Measurements from ENCODE around the gene ZNF23.

DNA sequence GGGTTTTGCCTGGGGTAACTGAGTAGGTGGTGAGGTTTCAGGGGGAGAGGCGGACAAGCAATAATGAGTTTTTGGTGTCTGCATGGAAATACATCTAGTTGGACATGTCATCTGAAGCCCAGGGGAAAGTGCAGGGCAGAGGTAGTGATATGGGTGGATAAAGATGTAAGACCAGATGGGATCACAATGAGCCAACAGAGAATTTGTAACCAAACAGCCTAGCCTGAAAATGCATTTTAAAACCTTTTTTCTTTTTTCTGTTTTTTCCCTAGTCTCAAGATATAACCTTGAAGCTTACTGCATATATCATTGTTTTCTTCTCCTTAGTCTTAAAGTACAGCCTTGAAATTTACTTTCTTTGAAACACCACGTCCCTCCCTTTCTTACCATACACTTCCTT is 30.7 kb upstream of the ZNF23 start:
- TF ChIP-seq POLR2A (IDR thresholded peaks at IDR 0.05), result no peak
- TF ChIP-seq, protein P1, sequence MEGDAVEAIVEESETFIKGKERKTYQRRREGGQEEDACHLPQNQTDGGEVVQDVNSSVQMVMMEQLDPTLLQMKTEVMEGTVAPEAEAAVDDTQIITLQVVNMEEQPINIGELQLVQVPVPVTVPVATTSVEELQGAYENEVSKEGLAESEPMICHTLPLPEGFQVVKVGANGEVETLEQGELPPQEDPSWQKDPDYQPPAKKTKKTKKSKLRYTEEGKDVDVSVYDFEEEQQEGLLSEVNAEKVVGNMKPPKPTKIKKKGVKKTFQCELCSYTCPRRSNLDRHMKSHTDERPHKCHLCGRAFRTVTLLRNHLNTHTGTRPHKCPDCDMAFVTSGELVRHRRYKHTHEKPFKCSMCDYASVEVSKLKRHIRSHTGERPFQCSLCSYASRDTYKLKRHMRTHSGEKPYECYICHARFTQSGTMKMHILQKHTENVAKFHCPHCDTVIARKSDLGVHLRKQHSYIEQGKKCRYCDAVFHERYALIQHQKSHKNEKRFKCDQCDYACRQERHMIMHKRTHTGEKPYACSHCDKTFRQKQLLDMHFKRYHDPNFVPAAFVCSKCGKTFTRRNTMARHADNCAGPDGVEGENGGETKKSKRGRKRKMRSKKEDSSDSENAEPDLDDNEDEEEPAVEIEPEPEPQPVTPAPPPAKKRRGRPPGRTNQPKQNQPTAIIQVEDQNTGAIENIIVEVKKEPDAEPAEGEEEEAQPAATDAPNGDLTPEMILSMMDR (IDR thresholded peaks at IDR 0.05), result no peak
- TF ChIP-seq POLR2AphosphoS5 (IDR thresholded peaks at IDR 0.05), result no peak

All from stomach (tissue), 4 donors.